GM18505 (cell line): ENCODE measurements around the gene GMFB.

ENCODE experiments used
- ATAC-seq: cut with Tn5 transposase; IDR thresholded peaks from one replicate; pipeline ENCODE4 v1.9.1; 2021; ENCODE audit not compliant: unreplicated experiment
- POLR2A ChIP-seq: IDR thresholded peaks from 4 replicates; pipeline ENCODE4 v1.6.1; 2011; ENCODE audit warnings: borderline replicate concordance; ENCODE audit not compliant: insufficient read depth, insufficient read length; ENCODE audit errors: extremely low read depth

GMFB gene

DNA sequence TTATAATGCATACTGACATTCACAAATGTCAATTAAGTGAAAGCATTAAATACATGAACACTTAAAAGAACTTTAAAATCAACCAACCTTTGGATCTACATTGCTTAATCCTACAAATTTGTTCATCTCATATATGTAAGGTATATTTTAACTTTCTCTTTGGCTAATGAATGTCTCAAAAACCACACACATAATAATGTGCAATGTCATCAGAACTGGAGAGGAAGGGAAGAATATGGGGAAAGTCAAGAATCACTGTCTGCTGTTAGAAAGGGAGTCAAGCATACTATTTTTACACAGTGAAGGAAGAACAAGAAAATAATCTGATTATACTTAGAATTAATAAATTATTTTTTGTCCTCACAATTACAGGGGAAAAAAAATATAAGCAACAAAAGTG, 4.9 kb downstream of the GMFB start:
- no peak for ATAC-seq

GRCh38 chr14:54483073-54483745, 5.6 kb downstream of the GMFB start:
- ATAC-seq, result no peak
- TF ChIP-seq POLR2A, result no peak

More for the DNA sequence above, 4.9 kb downstream of the GMFB start:
- no peak for TF ChIP-seq POLR2A

DNA sequence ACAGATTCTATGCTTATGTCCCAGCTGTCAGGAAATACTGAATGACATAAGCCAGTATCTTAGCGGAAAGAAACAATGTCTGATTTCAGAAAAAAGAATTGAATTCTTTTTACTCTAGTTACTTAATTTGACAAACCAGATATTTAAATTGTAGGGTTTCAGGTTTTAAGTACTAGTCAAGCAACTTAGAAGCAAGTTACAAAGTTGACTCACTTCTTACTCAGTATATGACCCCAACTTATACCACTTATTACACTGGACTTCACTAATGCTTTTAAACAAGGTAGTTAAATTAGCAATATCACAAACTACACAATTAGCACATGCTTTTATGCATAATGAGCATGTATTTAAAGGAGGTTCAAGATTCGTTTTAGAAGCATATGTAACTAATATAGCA, 7.1 kb downstream of the GMFB start:
- ATAC-seq, result no peak

DNA sequence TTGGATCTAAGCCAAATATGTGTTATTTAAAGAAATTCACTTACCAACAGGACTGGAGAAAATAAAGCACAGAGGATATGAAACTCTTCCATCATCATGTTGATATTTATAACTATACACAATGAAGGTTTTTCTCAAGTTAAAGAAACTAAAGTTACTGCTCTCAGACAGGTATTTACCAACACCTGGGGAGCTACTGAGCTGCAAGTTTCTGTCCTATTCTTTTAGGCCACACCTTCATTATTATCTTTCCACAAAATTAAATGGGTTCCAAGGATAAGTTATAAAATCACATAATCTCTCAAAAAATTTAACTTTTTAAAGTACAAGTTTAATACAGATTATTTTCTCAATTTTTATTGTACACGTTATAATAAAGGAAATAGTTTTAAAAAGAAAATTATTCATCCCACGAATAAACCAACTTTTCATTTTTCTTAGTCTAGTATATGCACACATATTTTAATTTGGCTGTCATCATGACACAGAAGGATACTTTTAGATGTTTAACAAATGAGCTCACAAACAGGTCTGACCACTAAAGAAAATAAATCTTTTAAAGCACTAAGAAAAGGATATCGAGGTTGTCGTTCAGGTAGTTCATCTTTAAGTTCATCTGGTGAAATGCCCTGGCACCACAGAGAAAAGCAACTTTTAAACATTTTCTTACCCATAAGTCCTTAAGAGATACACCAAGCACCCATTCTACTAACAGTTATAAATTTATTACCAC, 7.8 kb downstream of the GMFB start:
- no peak for ATAC-seq
- no peak for TF ChIP-seq POLR2A

More for the DNA sequence above, 7.1 kb downstream of the GMFB start:
- TF ChIP-seq POLR2A, result no peak

DNA sequence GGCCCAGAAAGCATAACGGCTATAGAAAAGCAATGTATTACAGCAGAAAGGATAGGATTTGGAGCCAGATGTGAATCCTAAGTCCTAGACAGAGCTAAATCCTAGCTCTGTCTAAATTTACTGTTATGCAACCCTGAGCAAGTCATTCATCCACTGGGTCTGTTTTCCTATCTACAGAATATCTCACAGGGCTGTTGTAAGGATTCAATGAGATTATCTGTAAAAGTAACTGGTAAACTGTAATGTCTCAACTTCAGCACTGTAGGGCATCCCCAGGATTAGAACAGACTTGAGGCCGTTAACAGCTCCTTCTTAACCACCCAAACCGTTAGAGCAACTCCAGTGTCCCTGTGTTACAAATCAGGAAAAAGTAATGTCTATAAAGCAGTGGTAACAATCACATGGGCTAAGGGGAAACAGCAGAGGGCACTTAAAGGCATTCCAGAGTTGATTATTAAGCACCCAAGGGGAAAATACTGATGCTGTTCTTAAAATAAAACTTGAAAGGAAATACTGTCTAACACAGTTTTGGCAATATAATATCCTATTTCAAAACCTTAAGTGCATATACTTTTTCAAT, 10.1 kb downstream of the GMFB start:
- no peak for ATAC-seq
- no peak for TF ChIP-seq POLR2A

DNA sequence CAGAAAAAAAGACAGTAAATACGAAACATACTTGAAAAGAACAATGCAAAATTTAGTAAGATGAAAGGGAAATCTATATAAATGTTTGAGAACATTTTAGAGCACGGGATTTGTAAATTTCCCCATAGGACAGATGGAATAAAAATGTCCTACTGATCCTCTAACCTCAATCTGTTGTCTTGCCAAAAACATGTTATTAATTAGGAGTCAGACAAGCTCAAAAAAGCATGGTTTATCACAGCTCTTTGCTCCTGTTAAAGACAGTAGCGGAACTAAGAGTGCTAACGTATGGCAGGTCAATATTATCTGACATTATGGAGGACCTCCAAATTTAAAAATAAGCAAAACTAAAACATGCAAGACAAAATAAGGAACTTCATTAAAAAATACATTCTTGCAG, 12.9 kb downstream of the GMFB start:
- TF ChIP-seq POLR2A, result no peak

DNA sequence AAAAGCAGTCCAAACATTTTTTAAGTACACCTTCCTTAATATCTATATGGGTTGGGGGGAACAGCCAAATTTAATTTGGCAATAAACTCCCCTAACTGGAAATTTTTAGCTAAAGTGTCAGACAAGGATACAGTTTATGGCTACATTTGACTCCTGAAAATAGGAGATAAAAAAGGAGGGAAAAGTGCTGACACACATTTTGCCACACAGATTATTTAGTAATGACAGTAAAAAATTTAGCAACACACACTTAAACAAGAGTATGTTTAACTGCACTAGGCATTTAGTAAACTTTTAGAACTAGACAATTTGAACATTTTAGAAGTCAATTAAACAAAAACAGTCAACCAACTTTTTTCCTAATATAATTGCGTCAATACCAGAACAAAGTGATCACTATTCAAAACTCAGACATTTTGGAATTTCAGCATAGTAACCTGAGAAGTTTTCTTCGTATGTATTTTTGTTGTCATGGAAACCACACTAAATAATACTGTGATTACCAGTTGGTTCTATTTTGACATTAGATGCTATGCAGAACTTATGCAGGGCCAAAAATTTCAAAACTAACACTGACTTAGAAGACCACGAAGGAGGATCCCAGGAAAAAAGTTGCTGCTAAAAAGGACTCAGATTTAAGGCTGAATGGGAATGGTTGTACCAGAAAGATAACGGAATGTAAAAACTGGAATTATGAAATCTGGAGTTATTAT, 13.4 kb downstream of the GMFB start:
- ATAC-seq, result no peak
- TF ChIP-seq POLR2A, result no peak

More for the DNA sequence above, 12.9 kb downstream of the GMFB start:
- no peak for ATAC-seq

DNA sequence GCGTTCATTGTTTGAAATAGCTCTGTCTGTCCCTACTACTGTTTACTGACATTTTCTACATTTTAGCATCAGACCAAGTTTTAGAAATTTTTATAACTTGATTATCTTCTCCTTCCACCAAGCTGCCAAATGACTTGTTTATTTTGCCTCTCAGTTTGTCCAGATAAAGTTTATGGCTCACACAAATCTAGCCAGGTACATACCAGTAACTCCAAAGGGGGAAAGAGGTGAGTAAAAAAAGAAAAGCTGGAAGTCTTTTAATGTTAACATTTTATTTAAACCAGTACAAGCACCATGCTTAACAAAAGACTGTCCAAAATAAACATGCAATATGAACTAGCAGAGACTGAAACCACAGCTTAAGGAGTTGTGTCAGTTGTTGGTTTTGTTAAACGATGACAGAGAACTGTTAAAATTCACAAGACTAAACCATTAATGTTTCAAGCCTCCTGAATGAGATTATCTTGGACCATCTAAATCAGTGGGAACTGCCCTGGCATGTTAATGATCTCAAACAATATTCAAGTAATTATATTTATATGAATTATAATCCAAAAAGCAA, 14.5 kb downstream of the GMFB start:
- no peak for ATAC-seq
- no peak for TF ChIP-seq POLR2A

DNA sequence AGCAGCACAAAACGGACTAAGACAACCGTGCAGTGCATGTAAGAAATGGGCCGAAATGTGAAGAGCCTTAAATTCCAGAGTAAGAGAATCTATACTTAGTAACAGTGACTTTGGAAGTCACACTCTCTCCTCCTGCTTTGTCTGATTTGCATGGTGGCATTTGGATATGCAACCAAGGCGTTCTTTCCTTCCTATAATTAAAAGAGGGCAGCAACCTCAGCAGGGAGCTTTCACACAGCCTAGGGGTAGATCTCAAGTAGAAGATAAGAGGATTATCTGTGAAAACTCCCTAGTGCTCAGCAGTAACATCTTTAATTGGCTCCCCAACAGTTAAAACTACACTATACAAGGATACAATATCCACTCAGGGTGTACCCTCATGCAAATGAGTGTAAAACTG, 16.5 kb downstream of the GMFB start:
- ATAC-seq, result no peak
- no peak for TF ChIP-seq POLR2A

GRCh38 chr14:54471641-54472040, 17.1 kb downstream of the GMFB start:
- TF ChIP-seq POLR2A, result no peak
- no peak for ATAC-seq

DNA sequence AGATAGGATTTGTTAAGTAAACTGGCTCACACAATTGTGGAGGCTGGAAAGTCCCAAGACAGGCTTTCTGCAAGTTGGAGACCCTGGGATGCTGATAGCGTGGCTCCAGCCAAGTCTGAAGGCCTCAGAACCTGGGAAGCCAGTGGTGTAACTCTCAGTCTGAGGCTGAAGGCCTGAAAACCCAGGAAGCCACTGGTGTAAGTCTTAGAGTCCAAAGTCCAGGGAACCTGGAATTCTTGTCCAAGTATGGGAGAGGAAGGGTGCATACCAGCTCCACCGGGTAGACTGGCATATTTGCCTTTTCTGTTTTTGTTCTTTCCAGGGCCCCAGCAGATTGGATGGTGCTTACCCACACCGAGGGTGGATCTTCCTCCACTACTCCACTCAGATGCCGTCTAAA, 18.1 kb downstream of the GMFB start:
- TF ChIP-seq POLR2A, result no peak
- no peak for ATAC-seq

DNA sequence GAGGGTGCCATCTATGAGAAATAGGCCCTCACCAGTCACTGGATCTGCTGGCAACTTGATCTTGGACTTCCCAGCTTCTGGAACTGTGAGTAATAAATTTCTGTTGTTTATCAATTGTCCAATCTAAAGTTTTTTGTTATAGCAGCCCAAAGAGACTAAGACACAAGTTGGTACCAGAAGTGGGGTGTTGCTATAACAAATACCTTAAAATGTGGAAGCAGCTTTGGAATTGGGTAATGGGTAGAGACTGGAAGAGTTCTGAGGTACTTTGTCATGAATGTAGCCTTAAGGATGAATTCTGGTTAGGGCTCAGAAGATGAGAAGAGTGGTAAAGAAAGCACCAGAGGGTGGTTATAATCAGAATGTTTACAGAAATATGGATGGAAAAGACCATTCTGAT, 21.5 kb downstream of the GMFB start:
- ATAC-seq, result no peak
- TF ChIP-seq POLR2A, result no peak

DNA sequence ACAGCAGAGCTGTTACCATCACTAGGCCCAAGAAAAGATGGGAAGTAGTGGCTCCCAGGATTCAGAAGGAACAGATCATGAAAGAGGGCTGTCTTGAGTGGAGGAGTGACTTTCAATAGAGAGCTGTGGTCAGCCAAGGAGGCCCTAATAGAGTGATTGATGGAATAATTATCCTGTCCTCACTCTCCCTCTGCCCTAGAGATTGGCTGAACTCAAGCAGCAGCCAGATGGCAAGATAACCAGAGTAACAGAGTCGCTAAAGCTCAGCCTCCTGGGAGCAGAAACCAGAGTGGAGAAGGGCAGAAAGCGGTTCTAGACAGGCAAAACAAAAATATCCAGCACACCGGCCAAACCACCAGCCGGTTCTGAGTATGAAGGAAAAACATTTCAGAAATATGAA, 23.1 kb downstream of the GMFB start:
- TF ChIP-seq POLR2A, result no peak
- ATAC-seq, result no peak
